GM23338 (cell line): ENCODE results near the gene NLGN4X. TPM values are rescaled to one million over a fixed set of nuclear protein-coding genes. Genes with fewer than 3 reads are reported as not detected.

ENCODE experiments used
- ATAC-seq: fragments of 200-7000 bp; cut with Tn5 transposase; 3 replicates; pipeline ENCODE4 v1.9.1; 2020
- DNase-seq: peaks from one replicate; pipeline ENCODE4 v3.0.0-alpha.2; 2015; ENCODE audit warnings: low spot score
- H2AFZ ChIP-seq: fragments of 200-600 bp; sonication (generic); 2 replicates; pipeline ENCODE4 v1.8.0; 2016; ENCODE audit warnings: antibody characterized with exemption, mild to moderate bottlenecking, moderate library complexity
- H3F3A ChIP-seq: fragments of 200-600 bp; sonication (generic); replicated peaks from 2 replicates; pipeline ENCODE4 v1.8.0; 2017; ENCODE audit warnings: antibody characterized with exemption, mixed run types, low read depth
- H3K27ac ChIP-seq: fragments of 200-600 bp; sonication (generic); 2 replicates; pipeline ENCODE4 v1.6.1; 2016; ENCODE audit warnings: low read depth
- H3K27me3 ChIP-seq: fragments of 200-600 bp; sonication (generic); 2 replicates; pipeline ENCODE4 v1.8.0; 2016; ENCODE audit warnings: mild to moderate bottlenecking, mixed run types, moderate library complexity; ENCODE audit not compliant: insufficient read depth
- H3K36me3 ChIP-seq: fragments of 200-600 bp; sonication (generic); 2 replicates; pipeline ENCODE4 v1.8.0; 2016; ENCODE audit warnings: mild to moderate bottlenecking; ENCODE audit not compliant: insufficient read depth
- H3K4me1 ChIP-seq: fragments of 200-600 bp; sonication (generic); 2 replicates; pipeline ENCODE4 v1.8.0; 2016; ENCODE audit warnings: mild to moderate bottlenecking, moderate library complexity; ENCODE audit not compliant: insufficient read depth
- H3K4me2 ChIP-seq: fragments of 200-600 bp; sonication (generic); 2 replicates; pipeline ENCODE4 v1.7.1; 2017; ENCODE audit warnings: mixed run types
- H3K4me3 ChIP-seq: fragments of 200-600 bp; sonication (generic); 2 replicates; pipeline ENCODE4 v1.6.1; 2016; ENCODE audit warnings: mixed run types
- H3K79me2 ChIP-seq: fragments of 200-600 bp; sonication (generic); replicated peaks from 2 replicates; pipeline ENCODE4 v1.8.0; 2017; ENCODE audit warnings: mild to moderate bottlenecking; ENCODE audit not compliant: insufficient read depth
- H3K9me2 ChIP-seq: fragments of 200-600 bp; sonication (generic); 2 replicates; pipeline ENCODE4 v1.8.0; 2017; ENCODE audit not compliant: insufficient read depth
- H4K20me1 ChIP-seq: fragments of 200-600 bp; sonication (generic); replicated peaks from 2 replicates; pipeline ENCODE4 v1.8.0; 2017; ENCODE audit warnings: mild to moderate bottlenecking; ENCODE audit not compliant: insufficient read depth
- H3K27ac Mint-ChIP-seq: 2 replicates; pipeline ENCODE4 v1.8.0; 2020; ENCODE audit warnings: inconsistent platforms, mild to moderate bottlenecking, moderate library complexity, mixed read lengths
- H3K27me3 Mint-ChIP-seq: 3 replicates; pipeline ENCODE4 v1.8.0; 2022; ENCODE audit warnings: low read depth, mild to moderate bottlenecking, moderate library complexity, mixed read lengths, inconsistent platforms; ENCODE audit not compliant: insufficient read depth, poor library complexity
- H3K36me3 Mint-ChIP-seq: 3 replicates; pipeline ENCODE4 v1.8.0; 2021; ENCODE audit warnings: low read depth, mild to moderate bottlenecking, inconsistent platforms, moderate library complexity, mixed read lengths
- H3K4me1 Mint-ChIP-seq: 3 replicates; pipeline ENCODE4 v1.8.0; 2020; ENCODE audit warnings: mild to moderate bottlenecking, inconsistent platforms, mixed read lengths
- H3K4me3 Mint-ChIP-seq: 3 replicates; pipeline ENCODE4 v1.8.0; 2021; ENCODE audit warnings: moderate library complexity, mild to moderate bottlenecking, inconsistent platforms, mixed read lengths
- H3K9me3 Mint-ChIP-seq: 3 replicates; pipeline ENCODE4 v1.8.0; 2020; ENCODE audit warnings: moderate library complexity, mild to moderate bottlenecking, inconsistent platforms, mixed read lengths
- CREB1 ChIP-seq: fragments of 250-450 bp; sonication (Bioruptor Pico); IDR thresholded peaks from 2 replicates; pipeline ENCODE4 v1.5.0; 2020; ENCODE audit warnings: low read depth, mild to moderate bottlenecking, moderate library complexity
- CTCF ChIP-seq, 2 experiments: fragments of 200-600 bp in 1 of 2; sonication (generic) in 1 of 2; conservative IDR thresholded peaks; 2 replicates each; pipeline versions ENCODE4 v1.5.1 to v1.6.1; 2016 to 2017; ENCODE audit warnings: antibody characterized with exemption in 2 of 2, low read depth in 2 of 2, mild to moderate bottlenecking in 2 of 2, moderate library complexity in 1 of 2
- EZH2 ChIP-seq: fragments of 200-600 bp; sonication (generic); IDR thresholded peaks from one replicate; pipeline ENCODE4 v1.8.0; 2017; ENCODE audit warnings: antibody characterized with exemption, mild to moderate bottlenecking, low read depth; ENCODE audit not compliant: unreplicated experiment
- EZH2phosphoT487 ChIP-seq: fragments of 200-600 bp; sonication (generic); IDR thresholded peaks from one replicate; pipeline ENCODE4 v1.8.1; 2018; ENCODE audit warnings: antibody characterized with exemption; ENCODE audit not compliant: unreplicated experiment
- JUNB ChIP-seq: IDR thresholded peaks from one replicate; pipeline ENCODE4 v1.6.1; 2016; ENCODE audit warnings: antibody characterized with exemption; ENCODE audit not compliant: unreplicated experiment
- NANOG ChIP-seq: IDR thresholded peaks from 2 replicates; pipeline ENCODE4 v1.6.1; 2016; ENCODE audit warnings: antibody characterized with exemption, borderline replicate concordance
- POLR2AphosphoS5 ChIP-seq: IDR thresholded peaks from 2 replicates; pipeline ENCODE4 v1.6.1; 2016; ENCODE audit warnings: antibody characterized with exemption, low read depth
- REST ChIP-seq: IDR thresholded peaks from one replicate; pipeline ENCODE4 v1.6.1; 2018; ENCODE audit warnings: antibody characterized with exemption; ENCODE audit not compliant: unreplicated experiment
- STAT1 ChIP-seq: IDR thresholded peaks from one replicate; pipeline ENCODE4 v1.6.1; 2016; ENCODE audit warnings: antibody characterized with exemption; ENCODE audit not compliant: unreplicated experiment
- ZNF331 ChIP-seq: fragments of 250-450 bp; sonication (Bioruptor Pico); IDR thresholded peaks from 2 replicates; pipeline ENCODE4 v1.5.0; 2020; ENCODE audit warnings: low read depth, mild to moderate bottlenecking, moderate library complexity
- ZNF462 ChIP-seq: fragments of 250-450 bp; sonication (Bioruptor Pico); IDR thresholded peaks from 2 replicates; pipeline ENCODE4 v1.5.0; 2020; ENCODE audit warnings: mild to moderate bottlenecking, moderate library complexity
- polyA plus RNA-seq: library from polyadenylated mRNA; unstranded; fragments of >200 nt; fragmentation: Nextera tagmentation; extraction: Ambion mirVana; gene quantifications from 2 replicates; pipeline ENCODE4 v1.2.1, GENCODE V29; 2016
- total RNA-seq: library from RNA; depleted of rRNA; stranded (reverse); fragments of >200 nt; shearing (Covaris generic); gene quantifications from 2 replicates; pipeline ENCODE4 v1.2.3, GENCODE V29; 2014

The NLGN4X gene
- total and polyA plus RNA-seq, 2 experiments from 2014 or later, result 36.0 to 86.5 TPM

GRCh38 chrX:5991393-5991792 is 237.3 kb downstream of the NLGN4X start:
- Mint-ChIP-seq H3K27me3 (no peaks in the 10 kb centered on the region), H3K36me3 (peaks cover 9% of the 10 kb centered on the region; the same call in 2 of the 3 replicates), H3K27ac (no peak overlapping the region), H3K9me3 (no peaks in the 10 kb centered on the region), H3K4me1 (peaks cover 20% of the 10 kb centered on the region), H3K4me3 (no peak overlapping the region)
- ATAC-seq (no peak), DNase-seq (no peak)
- Histone ChIP-seq H3K9me2 (no peaks in the 10 kb centered on the region), H2AFZ (no peak overlapping the region), H3K4me2 (no peak overlapping the region), H3K79me2 (peaks cover 53% of the 10 kb centered on the region), H3K27ac (no peak overlapping the region), H3K4me3 (no peak overlapping the region), H3K36me3 (no peaks in the 10 kb centered on the region), H3F3A (no peaks in the 10 kb centered on the region), H4K20me1 (no peaks in the 10 kb centered on the region), H3K4me1 (no peaks in the 10 kb centered on the region), H3K27me3 (no peaks in the 10 kb centered on the region)
- no peak for TF ChIP-seq NANOG
- TF ChIP-seq ZNF331 (CRISPR knock-in tag), result no peak
- no peak for TF ChIP-seq CTCF (conservative IDR thresholded peaks at IDR 0.05; ENCODE audit: low read depth in 2 of 2)
- TF ChIP-seq REST, result no peak
- no peak for TF ChIP-seq EZH2phosphoT487
- TF ChIP-seq CREB1 (CRISPR knock-in tag), result no peak
- TF ChIP-seq POLR2AphosphoS5, result no peak
- TF ChIP-seq ZNF462 (CRISPR knock-in tag), result no peak
- TF ChIP-seq STAT1, result no peak
- no peak for TF ChIP-seq JUNB
- TF ChIP-seq EZH2, result no peak
